HCT116 (cell line): ENCODE data around the gene GPRIN2. TPM values are rescaled to one million over a fixed set of nuclear protein-coding genes. Genes with fewer than 3 reads are reported as not detected.

ENCODE experiments used
- ATAC-seq: fragments of 200-7000 bp; cut with Tn5 transposase; 2 replicates; pipeline ENCODE4 v1.9.1; 2020; ENCODE audit warnings: mild to moderate bottlenecking, moderate library complexity
- BruUV-seq: library from RNA; stranded (reverse); fragments of 400-500 nt; replicated peaks from 2 replicates; lab custom pipeline; 2021; lab: Mats Ljungman, UMichigan
- CTCF ChIA-PET: fragments of 300-600 bp; sonication (Branson Sonifier 250); formaldehyde crosslinking; loops from one replicate; lab custom pipeline; 2021; ENCODE audit warnings: antibody characterized with exemption; lab: Charles Lee
- POLR2A ChIA-PET: fragments of 300-600, 350-600 bp; sonication (Branson Sonifier 250); formaldehyde crosslinking; loops from one replicate; lab custom pipeline; 2021; ENCODE audit warnings: antibody characterized with exemption; lab: Charles Lee
- RAD21 ChIA-PET, 2 experiments: fragments of 300-600 bp; sonication (Branson Sonifier 250); formaldehyde crosslinking; loops; one replicate each; lab custom pipeline; 2023; ENCODE audit warnings: low total read pairs in 2 of 2; ENCODE audit not compliant: uncharacterized antibody in 2 of 2, unreplicated experiment in 2 of 2, low non-redundant PET in 1 of 2; lab: Charles Lee
- DNase-seq: peaks from one replicate; pipeline ENCODE4 v3.0.0-alpha.2; 2010; ENCODE audit warnings: low read depth, low spot score
- H2AFZ ChIP-seq: fragments of 200-600 bp; shearing (Covaris generic), sonication (generic); 2 replicates; pipeline ENCODE4 v1.6.1; 2017; ENCODE audit warnings: low read depth, mixed run types, mixed read lengths, antibody characterized with exemption, low read length; ENCODE audit not compliant: poor library complexity, severe bottlenecking
- H3K27ac ChIP-seq: 2 replicates; pipeline ENCODE4 v1.5.1; 2012; ENCODE audit warnings: low read depth, low read length
- H3K27me3 ChIP-seq: fragments of 200-600 bp; sonication (generic); 2 replicates; pipeline ENCODE4 v1.6.1; 2016; ENCODE audit warnings: mixed run types, low read length, mixed read lengths; ENCODE audit not compliant: insufficient read depth
- H3K36me3 ChIP-seq, 2 experiments: fragments of 200-500 bp in 1 of 2; fragments of 200-600 bp in 1 of 2; sonication (Bioruptor generic) in 1 of 2; sonication (generic) in 1 of 2; 2 replicates each; pipeline versions ENCODE4 v1.5.1 to v1.6.1; 2014 to 2016; ENCODE audit warnings: low read length in 2 of 2, inconsistent platforms in 1 of 2, mixed read lengths in 1 of 2, mixed run types in 1 of 2; ENCODE audit not compliant: insufficient read depth in 2 of 2, control insufficient read depth in 1 of 2
- H3K4me1 ChIP-seq, 2 experiments: fragments of 200-600 bp in 1 of 2; sonication (generic) in 1 of 2; 2 replicates each; pipeline versions ENCODE4 v1.5.1 to v1.6.1; 2012 to 2017; ENCODE audit warnings: low read length in 2 of 2, inconsistent platforms in 1 of 2, mild to moderate bottlenecking in 1 of 2, mixed read lengths in 1 of 2, mixed run types in 1 of 2, moderate library complexity in 1 of 2; ENCODE audit not compliant: insufficient read depth in 2 of 2, control insufficient read depth in 1 of 2
- H3K4me2 ChIP-seq: fragments of 200-600 bp; sonication (generic); 2 replicates; pipeline ENCODE4 v1.6.1; 2017; ENCODE audit warnings: mixed run types, low read length, mixed read lengths
- H3K4me3 ChIP-seq, 2 experiments: fragments of 200-600 bp in 1 of 2; sonication (generic) in 1 of 2; replicated peaks in 1 of 2; 2 replicates each; pipeline ENCODE4 v1.5.1; 2011 to 2016; ENCODE audit warnings: low read length in 2 of 2, control low read depth in 1 of 2, low read depth in 1 of 2, mild to moderate bottlenecking in 1 of 2, mixed read lengths in 1 of 2, mixed run types in 1 of 2
- H3K79me2 ChIP-seq: fragments of 200-600 bp; sonication (generic); 2 replicates; pipeline ENCODE4 v1.6.1; 2017; ENCODE audit warnings: mild to moderate bottlenecking, mixed run types, low read length, moderate library complexity, mixed read lengths; ENCODE audit not compliant: insufficient read depth
- H3K9ac ChIP-seq: fragments of 200-600 bp; sonication (generic); 2 replicates; pipeline ENCODE4 v1.6.1; 2016; ENCODE audit warnings: low read length, mixed read lengths
- H3K9me2 ChIP-seq: fragments of 200-600 bp; sonication (generic), shearing (Covaris generic); 2 replicates; pipeline ENCODE4 v1.6.1; 2017; ENCODE audit warnings: mixed run types, mild to moderate bottlenecking, moderate library complexity; ENCODE audit not compliant: insufficient read depth
- H3K9me3 ChIP-seq, 2 experiments: fragments of 200-500 bp in 1 of 2; fragments of 200-600 bp in 1 of 2; sonication (Bioruptor generic) in 1 of 2; sonication (generic) in 1 of 2; 2 replicates each; pipeline ENCODE4 v1.6.1; 2014 to 2017; ENCODE audit warnings: low read length in 2 of 2, mixed read lengths in 2 of 2, inconsistent platforms in 1 of 2, low read depth in 1 of 2, mild to moderate bottlenecking in 1 of 2, mixed run types in 1 of 2, moderate library complexity in 1 of 2; ENCODE audit not compliant: control insufficient read depth in 1 of 2, insufficient read depth in 1 of 2
- H4K20me1 ChIP-seq: fragments of 200-600 bp; sonication (generic), shearing (Covaris generic); 2 replicates; pipeline ENCODE4 v1.6.1; 2017; ENCODE audit warnings: mixed run types, mild to moderate bottlenecking, moderate library complexity; ENCODE audit not compliant: insufficient read depth
- ATF3 ChIP-seq: IDR thresholded peaks from 2 replicates; pipeline ENCODE4 v1.6.1; 2012
- CBX3 ChIP-seq: IDR thresholded peaks from 2 replicates; pipeline ENCODE4 v1.6.1; 2012; ENCODE audit warnings: low read depth
- CTCF ChIP-seq, 3 experiments: fragments of 200-600 bp in 1 of 3; sonication (generic) in 1 of 3; IDR thresholded peaks in 2 of 3; conservative IDR thresholded peaks in 1 of 3; 2 replicates each; pipeline ENCODE4 v1.5.1; 2012 to 2017; ENCODE audit warnings: low read depth in 2 of 3, low read length in 2 of 3, antibody characterized with exemption in 1 of 3, borderline replicate concordance in 1 of 3, control low read depth in 1 of 3, mild to moderate bottlenecking in 1 of 3, mixed read lengths in 1 of 3, mixed run types in 1 of 3, moderate library complexity in 1 of 3; ENCODE audit not compliant: insufficient read depth in 1 of 3
- EGR1 ChIP-seq: IDR thresholded peaks from 2 replicates; pipeline ENCODE4 v1.6.1; 2012; ENCODE audit warnings: low read depth
- ELF1 ChIP-seq: IDR thresholded peaks from 2 replicates; pipeline ENCODE4 v1.6.1; 2012; ENCODE audit warnings: low read depth, borderline replicate concordance
- EZH2phosphoT487 ChIP-seq: fragments of 200-600 bp; IDR thresholded peaks from 2 replicates; pipeline ENCODE4 v1.6.1; 2018; ENCODE audit warnings: antibody characterized with exemption, borderline replicate concordance
- FOSL1 ChIP-seq: IDR thresholded peaks from 2 replicates; pipeline ENCODE4 v1.6.1; 2012; ENCODE audit warnings: low read depth
- POLR2AphosphoS5 ChIP-seq: IDR thresholded peaks from 2 replicates; pipeline ENCODE4 v1.6.1; 2011; ENCODE audit warnings: mild to moderate bottlenecking, low read depth, low read length, moderate library complexity
- RAD21 ChIP-seq: IDR thresholded peaks from 2 replicates; pipeline ENCODE4 v1.6.1; 2012; ENCODE audit warnings: low read depth, mild to moderate bottlenecking
- SIN3A ChIP-seq: IDR thresholded peaks from 2 replicates; pipeline ENCODE4 v1.6.1; 2012; ENCODE audit warnings: low read depth
- SP1 ChIP-seq: IDR thresholded peaks from 2 replicates; pipeline ENCODE4 v1.6.1; 2012; ENCODE audit warnings: low read depth
- SRF ChIP-seq: IDR thresholded peaks from 2 replicates; pipeline ENCODE4 v1.6.1; 2012; ENCODE audit warnings: low read depth
- TCF7L2 ChIP-seq: IDR thresholded peaks from 2 replicates; pipeline ENCODE4 v1.7.0; 2011; ENCODE audit warnings: borderline replicate concordance, inconsistent platforms; ENCODE audit not compliant: insufficient read depth, insufficient read length; ENCODE audit errors: extremely low read depth
- YY1 ChIP-seq: IDR thresholded peaks from 2 replicates; pipeline ENCODE4 v1.6.1; 2011; ENCODE audit warnings: low read length, low read depth, moderate library complexity, mild to moderate bottlenecking; ENCODE audit not compliant: insufficient replicate concordance; ENCODE audit errors: extremely low read depth
- ZFX ChIP-seq: fragments of 450-650 bp; IDR thresholded peaks from 2 replicates; pipeline ENCODE4 v1.6.1; 2017
- intact Hi-C: fragments of 100-400 bp; cut with micrococcal nuclease; formaldehyde crosslinking; loops from 2 replicates; pipeline ENCODE4 v1.10.0; 2022
- total RNA-seq: library from RNA; stranded (reverse); gene quantifications from one replicate; pipeline ENCODE4 v1.2.1, GENCODE V29; 2021; ENCODE audit not compliant: unreplicated experiment
- TF ChIP-seq, protein P1 (sequence below): IDR thresholded peaks from 2 replicates; pipeline ENCODE4 v1.6.1; 2012; ENCODE audit warnings: low read depth

GPRIN2 gene
- total RNA-seq, 1 experiment from 2014 or later = 1.7 TPM

- Histone ChIP-seq H3K9ac (no peak overlapping the region), H3K4me2 (no peak overlapping the region), H2AFZ (no peak overlapping the region), H3K9me3 (no peaks in the 10 kb centered on the region), H3K9me2 (no peaks in the 10 kb centered on the region), H3K27ac (no peak overlapping the region), H3K27me3 (peaks cover 5% of the 10 kb centered on the region; the same call in 1 of the 2 replicates), H3K4me1 (peaks cover 0 to 7% of the 10 kb centered on the region in 2 experiments; a peak in 1 of 4 replicates), H3K79me2 (no peaks in the 10 kb centered on the region), H3K4me3 (no peak overlapping the region), H4K20me1 (no peaks in the 10 kb centered on the region), H3K36me3 (no peaks in the 10 kb centered on the region)
- BruUV-seq = no TSS peak
- CTCF ChIA-PET = no interaction called here
- intact Hi-C loops = no loop called here
- RAD21 ChIA-PET = no interaction called here
- DNase-seq (no peak), ATAC-seq (no peak)
- POLR2A ChIA-PET = no interaction called here
- no peak for TF ChIP-seq TCF7L2
- TF ChIP-seq EGR1 = no peak
- TF ChIP-seq FOSL1 = no peak
- no peak for TF ChIP-seq ELF1
- no peak for TF ChIP-seq ATF3
- no peak for TF ChIP-seq YY1
- TF ChIP-seq, protein P1, sequence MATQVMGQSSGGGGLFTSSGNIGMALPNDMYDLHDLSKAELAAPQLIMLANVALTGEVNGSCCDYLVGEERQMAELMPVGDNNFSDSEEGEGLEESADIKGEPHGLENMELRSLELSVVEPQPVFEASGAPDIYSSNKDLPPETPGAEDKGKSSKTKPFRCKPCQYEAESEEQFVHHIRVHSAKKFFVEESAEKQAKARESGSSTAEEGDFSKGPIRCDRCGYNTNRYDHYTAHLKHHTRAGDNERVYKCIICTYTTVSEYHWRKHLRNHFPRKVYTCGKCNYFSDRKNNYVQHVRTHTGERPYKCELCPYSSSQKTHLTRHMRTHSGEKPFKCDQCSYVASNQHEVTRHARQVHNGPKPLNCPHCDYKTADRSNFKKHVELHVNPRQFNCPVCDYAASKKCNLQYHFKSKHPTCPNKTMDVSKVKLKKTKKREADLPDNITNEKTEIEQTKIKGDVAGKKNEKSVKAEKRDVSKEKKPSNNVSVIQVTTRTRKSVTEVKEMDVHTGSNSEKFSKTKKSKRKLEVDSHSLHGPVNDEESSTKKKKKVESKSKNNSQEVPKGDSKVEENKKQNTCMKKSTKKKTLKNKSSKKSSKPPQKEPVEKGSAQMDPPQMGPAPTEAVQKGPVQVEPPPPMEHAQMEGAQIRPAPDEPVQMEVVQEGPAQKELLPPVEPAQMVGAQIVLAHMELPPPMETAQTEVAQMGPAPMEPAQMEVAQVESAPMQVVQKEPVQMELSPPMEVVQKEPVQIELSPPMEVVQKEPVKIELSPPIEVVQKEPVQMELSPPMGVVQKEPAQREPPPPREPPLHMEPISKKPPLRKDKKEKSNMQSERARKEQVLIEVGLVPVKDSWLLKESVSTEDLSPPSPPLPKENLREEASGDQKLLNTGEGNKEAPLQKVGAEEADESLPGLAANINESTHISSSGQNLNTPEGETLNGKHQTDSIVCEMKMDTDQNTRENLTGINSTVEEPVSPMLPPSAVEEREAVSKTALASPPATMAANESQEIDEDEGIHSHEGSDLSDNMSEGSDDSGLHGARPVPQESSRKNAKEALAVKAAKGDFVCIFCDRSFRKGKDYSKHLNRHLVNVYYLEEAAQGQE = no peak
- TF ChIP-seq CTCF (IDR thresholded peaks at IDR 0.05 in 2 of 3, conservative IDR thresholded peaks at IDR 0.05 in 1 of 3; ENCODE audit: borderline replicate concordance in 1 of 3, insufficient read depth in 1 of 3, low read depth in 2 of 3, low read length in 2 of 3) = no peak
- TF ChIP-seq RAD21 = no peak
- TF ChIP-seq SIN3A = no peak
- TF ChIP-seq SRF = no peak
- TF ChIP-seq SP1 = no peak
- no peak for TF ChIP-seq POLR2AphosphoS5
- TF ChIP-seq ZFX = no peak
- TF ChIP-seq EZH2phosphoT487 = no peak
- no peak for TF ChIP-seq CBX3
Observed at GRCh38 chr10:46560381-46560780, 3.9 kb upstream of the GPRIN2 start.
